ENCODE data around the gene CXCL10. TPM values are rescaled to one million over a fixed set of nuclear protein-coding genes. Genes with fewer than 3 reads are reported as not detected.
"Not testable (repeated sequence)": the region's sequence is repeated elsewhere in the genome, so short reads cannot be mapped to it uniquely, and the experiment has no call there.

Gene CXCL10
- total RNA-seq, 1 donor from 2014 or later, result not detected

GRCh38 chr4:76058302-76058701 is 35.0 kb upstream of the CXCL10 start:
- Mint-ChIP-seq H3K4me3 (ENCODE audit: unreplicated experiment) (no peak overlapping the region), H3K9me3 (ENCODE audit: unreplicated experiment) (no peaks in the 10 kb centered on the region), H3K4me1 (ENCODE audit: low read depth, unreplicated experiment) (peaks cover 4% of the 10 kb centered on the region), H3K36me3 (ENCODE audit: unreplicated experiment) (no peaks in the 10 kb centered on the region), H3K27me3 (ENCODE audit: unreplicated experiment) (no peaks in the 10 kb centered on the region), H3K27ac (ENCODE audit: unreplicated experiment) (no peak overlapping the region)
- DNase-seq, result no peak
- TF ChIP-seq, protein P1, sequence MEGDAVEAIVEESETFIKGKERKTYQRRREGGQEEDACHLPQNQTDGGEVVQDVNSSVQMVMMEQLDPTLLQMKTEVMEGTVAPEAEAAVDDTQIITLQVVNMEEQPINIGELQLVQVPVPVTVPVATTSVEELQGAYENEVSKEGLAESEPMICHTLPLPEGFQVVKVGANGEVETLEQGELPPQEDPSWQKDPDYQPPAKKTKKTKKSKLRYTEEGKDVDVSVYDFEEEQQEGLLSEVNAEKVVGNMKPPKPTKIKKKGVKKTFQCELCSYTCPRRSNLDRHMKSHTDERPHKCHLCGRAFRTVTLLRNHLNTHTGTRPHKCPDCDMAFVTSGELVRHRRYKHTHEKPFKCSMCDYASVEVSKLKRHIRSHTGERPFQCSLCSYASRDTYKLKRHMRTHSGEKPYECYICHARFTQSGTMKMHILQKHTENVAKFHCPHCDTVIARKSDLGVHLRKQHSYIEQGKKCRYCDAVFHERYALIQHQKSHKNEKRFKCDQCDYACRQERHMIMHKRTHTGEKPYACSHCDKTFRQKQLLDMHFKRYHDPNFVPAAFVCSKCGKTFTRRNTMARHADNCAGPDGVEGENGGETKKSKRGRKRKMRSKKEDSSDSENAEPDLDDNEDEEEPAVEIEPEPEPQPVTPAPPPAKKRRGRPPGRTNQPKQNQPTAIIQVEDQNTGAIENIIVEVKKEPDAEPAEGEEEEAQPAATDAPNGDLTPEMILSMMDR (IDR thresholded peaks at IDR 0.05; ENCODE audit: partially characterized antibody, unreplicated experiment), result no peak

DNA sequence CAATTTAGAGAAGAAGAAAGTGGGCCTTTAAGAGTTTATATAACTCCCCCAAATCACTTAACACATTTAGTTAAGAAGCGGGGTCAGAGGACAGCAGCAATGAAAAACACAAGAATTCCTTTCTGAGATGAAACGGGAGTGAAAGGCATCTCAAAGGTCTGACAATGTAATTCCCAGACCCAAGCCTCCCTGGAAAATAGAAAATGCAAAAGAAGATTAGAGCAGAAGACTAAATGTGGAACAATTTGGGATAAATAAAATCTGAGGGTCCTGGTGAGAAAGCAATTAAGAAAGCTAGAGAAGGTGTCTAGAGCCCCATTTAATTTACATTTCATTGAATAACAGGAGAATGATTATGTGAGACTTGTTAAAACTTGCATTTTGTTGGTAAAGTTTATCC is 32.1 kb upstream of the CXCL10 start:
- TF ChIP-seq, protein P1 (IDR thresholded peaks at IDR 0.05; ENCODE audit: partially characterized antibody, unreplicated experiment), result no peak
- Mint-ChIP-seq H3K4me3 (ENCODE audit: unreplicated experiment) (no peak overlapping the region), H3K4me1 (ENCODE audit: low read depth, unreplicated experiment) (peaks cover 4% of the 10 kb centered on the region), H3K27me3 (ENCODE audit: unreplicated experiment) (no peaks in the 10 kb centered on the region), H3K9me3 (ENCODE audit: unreplicated experiment) (no peaks in the 10 kb centered on the region), H3K27ac (ENCODE audit: unreplicated experiment) (no peak overlapping the region), H3K36me3 (ENCODE audit: unreplicated experiment) (no peaks in the 10 kb centered on the region)
- DNase-seq, result no peak

- no peak for DNase-seq
- no peaks in the 10 kb centered on the region for H3K27me3 Mint-ChIP-seq (ENCODE audit: unreplicated experiment)
Measured at GRCh38 chr4:76055016-76055415, 31.7 kb upstream of the CXCL10 start.

GRCh38 chr4:76053730-76054129 is 30.4 kb upstream of the CXCL10 start:
- Mint-ChIP-seq H3K4me3 (ENCODE audit: unreplicated experiment) (no peak overlapping the region), H3K27ac (ENCODE audit: unreplicated experiment) (no peak overlapping the region), H3K27me3 (ENCODE audit: unreplicated experiment) (peaks cover 2% of the 10 kb centered on the region), H3K9me3 (ENCODE audit: unreplicated experiment) (no peaks in the 10 kb centered on the region), H3K36me3 (ENCODE audit: unreplicated experiment) (no peaks in the 10 kb centered on the region), H3K4me1 (ENCODE audit: low read depth, unreplicated experiment) (peaks cover 4% of the 10 kb centered on the region)
- TF ChIP-seq, protein P1 (IDR thresholded peaks at IDR 0.05; ENCODE audit: partially characterized antibody, unreplicated experiment), result no peak
- no peak for DNase-seq

More at GRCh38 chr4:76055016-76055415, 31.7 kb upstream of the CXCL10 start:
- Mint-ChIP-seq H3K9me3 (ENCODE audit: unreplicated experiment) (no peaks in the 10 kb centered on the region), H3K4me1 (ENCODE audit: low read depth, unreplicated experiment) (peaks cover 4% of the 10 kb centered on the region), H3K36me3 (ENCODE audit: unreplicated experiment) (no peaks in the 10 kb centered on the region), H3K27ac (ENCODE audit: unreplicated experiment) (no peak overlapping the region), H3K4me3 (ENCODE audit: unreplicated experiment) (no peak overlapping the region)
- TF ChIP-seq, protein P1 (IDR thresholded peaks at IDR 0.05; ENCODE audit: partially characterized antibody, unreplicated experiment), result no peak

DNA sequence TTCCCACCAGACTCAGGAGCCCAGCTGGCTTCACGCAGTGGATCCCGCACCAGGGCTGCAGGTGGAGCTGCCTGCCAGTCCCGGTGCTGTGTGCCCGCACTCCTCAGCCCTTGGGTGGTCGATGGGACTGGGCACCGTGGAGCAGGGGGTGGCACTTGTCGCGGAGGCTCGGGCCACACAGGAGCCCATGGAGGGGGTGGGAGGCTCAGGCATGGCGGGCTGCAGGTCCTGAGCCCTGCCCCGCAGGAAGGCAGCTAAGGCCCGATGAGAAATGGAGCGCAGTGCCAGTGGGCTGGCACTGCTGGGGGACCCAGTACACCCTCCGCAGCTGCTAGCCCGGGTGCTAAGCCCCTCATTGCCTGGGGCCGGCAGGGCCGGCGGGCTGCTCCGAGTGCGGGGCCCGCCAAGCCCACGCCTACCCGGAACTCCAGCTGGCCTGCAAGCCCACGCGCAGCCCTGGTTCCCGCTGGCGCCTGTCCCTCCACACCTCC is 27.3 kb upstream of the CXCL10 start:
- H3K27me3 Mint-ChIP-seq (ENCODE audit: unreplicated experiment); DNase-seq; H3K4me1 Mint-ChIP-seq (ENCODE audit: low read depth, unreplicated experiment); H3K36me3 Mint-ChIP-seq (ENCODE audit: unreplicated experiment); H3K4me3 Mint-ChIP-seq (ENCODE audit: unreplicated experiment); H3K27ac Mint-ChIP-seq (ENCODE audit: unreplicated experiment); H3K9me3 Mint-ChIP-seq (ENCODE audit: unreplicated experiment): not testable (repeated sequence)

DNA sequence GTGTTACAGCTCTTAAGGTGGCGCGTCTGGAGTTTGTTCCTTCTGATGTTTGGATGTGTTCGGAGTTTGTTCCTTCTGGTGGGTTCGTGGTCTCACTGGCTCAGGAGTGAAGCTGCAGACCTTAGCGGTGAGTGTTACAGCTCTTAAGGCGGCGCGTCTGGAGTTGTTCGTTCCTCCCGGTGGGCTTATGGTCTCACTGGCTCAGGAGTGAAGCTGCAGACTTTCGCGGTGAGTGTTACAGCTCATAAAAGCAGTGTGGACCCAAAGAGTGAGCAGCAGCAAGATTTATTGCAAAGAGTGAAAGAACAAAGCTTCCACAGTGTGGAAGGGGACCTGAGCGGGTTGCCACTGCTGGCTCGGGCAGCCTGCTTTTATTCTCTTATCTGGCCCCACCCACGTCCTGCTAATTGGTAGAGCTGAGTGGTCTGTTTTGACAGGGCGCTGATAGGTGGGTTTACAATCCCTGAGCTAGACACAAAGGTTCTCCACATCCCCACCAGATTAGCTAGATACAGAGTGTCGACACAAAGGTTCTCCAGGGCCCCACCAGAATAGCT is 26.6 kb upstream of the CXCL10 start:
- not testable (repeated sequence) for H3K4me3 Mint-ChIP-seq (ENCODE audit: unreplicated experiment); H3K36me3 Mint-ChIP-seq (ENCODE audit: unreplicated experiment); H3K4me1 Mint-ChIP-seq (ENCODE audit: low read depth, unreplicated experiment); H3K9me3 Mint-ChIP-seq (ENCODE audit: unreplicated experiment); H3K27ac Mint-ChIP-seq (ENCODE audit: unreplicated experiment); H3K27me3 Mint-ChIP-seq (ENCODE audit: unreplicated experiment); DNase-seq

DNA sequence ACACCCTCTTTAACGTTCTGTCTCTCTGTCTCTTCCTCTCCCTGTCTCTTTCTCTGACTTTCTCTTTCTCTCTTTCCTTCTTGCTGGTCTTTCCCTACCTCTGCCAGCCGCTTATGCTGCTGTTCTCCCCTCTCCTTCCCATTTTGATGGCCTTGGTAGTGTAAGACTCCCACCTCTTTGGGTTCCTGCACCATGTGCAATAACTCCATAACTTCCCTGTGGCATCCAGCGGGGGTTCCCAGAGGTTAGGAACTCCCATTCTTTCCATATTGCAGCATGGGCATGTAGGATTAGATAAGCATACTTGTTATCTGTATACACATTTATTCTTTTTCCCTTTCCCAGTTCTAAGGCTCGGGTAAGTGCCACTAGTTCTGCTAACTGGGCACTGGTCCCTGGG is 21.4 kb upstream of the CXCL10 start:
- H3K4me3 Mint-ChIP-seq (ENCODE audit: unreplicated experiment), result not testable (repeated sequence)

GRCh38 chr4:76043306-76043705 is 20.0 kb upstream of the CXCL10 start:
- not testable (repeated sequence) for H3K27me3 Mint-ChIP-seq (ENCODE audit: unreplicated experiment); H3K4me1 Mint-ChIP-seq (ENCODE audit: low read depth, unreplicated experiment); H3K9me3 Mint-ChIP-seq (ENCODE audit: unreplicated experiment); DNase-seq; H3K4me3 Mint-ChIP-seq (ENCODE audit: unreplicated experiment); H3K27ac Mint-ChIP-seq (ENCODE audit: unreplicated experiment); H3K36me3 Mint-ChIP-seq (ENCODE audit: unreplicated experiment)

More for the DNA sequence above, 21.4 kb upstream of the CXCL10 start:
- DNase-seq; H3K9me3 Mint-ChIP-seq (ENCODE audit: unreplicated experiment); H3K4me1 Mint-ChIP-seq (ENCODE audit: low read depth, unreplicated experiment); H3K27me3 Mint-ChIP-seq (ENCODE audit: unreplicated experiment); H3K36me3 Mint-ChIP-seq (ENCODE audit: unreplicated experiment); H3K27ac Mint-ChIP-seq (ENCODE audit: unreplicated experiment): not testable (repeated sequence)

Measured in glutamatergic neuron (in vitro differentiated cells).